Measurements from ENCODE around the gene DENND2A.

DNA sequence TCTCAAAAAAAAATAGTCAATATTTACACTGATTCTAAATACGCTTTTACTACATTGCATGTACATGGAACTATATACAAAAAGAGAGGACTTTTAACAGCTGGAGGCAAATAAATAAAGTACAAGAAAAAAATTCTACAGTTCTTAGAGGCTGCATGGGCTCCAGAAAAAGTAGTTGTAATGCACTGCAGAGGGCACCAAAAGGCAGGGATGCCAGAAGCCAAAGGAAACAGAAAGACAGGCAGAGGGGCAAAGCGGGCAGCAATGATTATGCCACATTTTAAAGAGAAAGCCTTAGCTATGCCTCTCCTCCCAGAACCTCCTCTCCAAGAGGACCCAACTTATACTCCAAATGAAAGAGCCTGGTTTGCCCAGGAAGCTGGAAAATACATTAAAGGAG, 20.5 kb upstream of the DENND2A start:
- TF ChIP-seq, protein P1, sequence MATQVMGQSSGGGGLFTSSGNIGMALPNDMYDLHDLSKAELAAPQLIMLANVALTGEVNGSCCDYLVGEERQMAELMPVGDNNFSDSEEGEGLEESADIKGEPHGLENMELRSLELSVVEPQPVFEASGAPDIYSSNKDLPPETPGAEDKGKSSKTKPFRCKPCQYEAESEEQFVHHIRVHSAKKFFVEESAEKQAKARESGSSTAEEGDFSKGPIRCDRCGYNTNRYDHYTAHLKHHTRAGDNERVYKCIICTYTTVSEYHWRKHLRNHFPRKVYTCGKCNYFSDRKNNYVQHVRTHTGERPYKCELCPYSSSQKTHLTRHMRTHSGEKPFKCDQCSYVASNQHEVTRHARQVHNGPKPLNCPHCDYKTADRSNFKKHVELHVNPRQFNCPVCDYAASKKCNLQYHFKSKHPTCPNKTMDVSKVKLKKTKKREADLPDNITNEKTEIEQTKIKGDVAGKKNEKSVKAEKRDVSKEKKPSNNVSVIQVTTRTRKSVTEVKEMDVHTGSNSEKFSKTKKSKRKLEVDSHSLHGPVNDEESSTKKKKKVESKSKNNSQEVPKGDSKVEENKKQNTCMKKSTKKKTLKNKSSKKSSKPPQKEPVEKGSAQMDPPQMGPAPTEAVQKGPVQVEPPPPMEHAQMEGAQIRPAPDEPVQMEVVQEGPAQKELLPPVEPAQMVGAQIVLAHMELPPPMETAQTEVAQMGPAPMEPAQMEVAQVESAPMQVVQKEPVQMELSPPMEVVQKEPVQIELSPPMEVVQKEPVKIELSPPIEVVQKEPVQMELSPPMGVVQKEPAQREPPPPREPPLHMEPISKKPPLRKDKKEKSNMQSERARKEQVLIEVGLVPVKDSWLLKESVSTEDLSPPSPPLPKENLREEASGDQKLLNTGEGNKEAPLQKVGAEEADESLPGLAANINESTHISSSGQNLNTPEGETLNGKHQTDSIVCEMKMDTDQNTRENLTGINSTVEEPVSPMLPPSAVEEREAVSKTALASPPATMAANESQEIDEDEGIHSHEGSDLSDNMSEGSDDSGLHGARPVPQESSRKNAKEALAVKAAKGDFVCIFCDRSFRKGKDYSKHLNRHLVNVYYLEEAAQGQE (IDR thresholded peaks at IDR 0.05; ENCODE audit: low read depth): no peak
- TF ChIP-seq EP300 (IDR thresholded peaks at IDR 0.05; ENCODE audit: borderline replicate concordance) (no peak), CEBPB (IDR thresholded peaks at IDR 0.05) (no peak), RAD21 (IDR thresholded peaks at IDR 0.05; ENCODE audit: low read depth) (peak; percentile 40), YY1 (IDR thresholded peaks at IDR 0.05; ENCODE audit: low read depth) (no peak), FOXM1 (IDR thresholded peaks at IDR 0.05; ENCODE audit: borderline replicate concordance, low read depth) (no peak), EGR1 (IDR thresholded peaks at IDR 0.05) (no peak)
- TF ChIP-seq, protein P2, sequence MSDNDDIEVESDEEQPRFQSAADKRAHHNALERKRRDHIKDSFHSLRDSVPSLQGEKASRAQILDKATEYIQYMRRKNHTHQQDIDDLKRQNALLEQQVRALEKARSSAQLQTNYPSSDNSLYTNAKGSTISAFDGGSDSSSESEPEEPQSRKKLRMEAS (IDR thresholded peaks at IDR 0.05): no peak
- TF ChIP-seq, protein P3, sequence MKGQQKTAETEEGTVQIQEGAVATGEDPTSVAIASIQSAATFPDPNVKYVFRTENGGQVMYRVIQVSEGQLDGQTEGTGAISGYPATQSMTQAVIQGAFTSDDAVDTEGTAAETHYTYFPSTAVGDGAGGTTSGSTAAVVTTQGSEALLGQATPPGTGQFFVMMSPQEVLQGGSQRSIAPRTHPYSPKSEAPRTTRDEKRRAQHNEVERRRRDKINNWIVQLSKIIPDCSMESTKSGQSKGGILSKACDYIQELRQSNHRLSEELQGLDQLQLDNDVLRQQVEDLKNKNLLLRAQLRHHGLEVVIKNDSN (IDR thresholded peaks at IDR 0.05): no peak
